Right hindlimb (tissue), 1 donor: ENCODE results near the gene FIGNL2.
"Not testable (repeated sequence)": the region's sequence is repeated elsewhere in the genome, so short reads cannot be mapped to it uniquely, and the experiment has no call there.

Experiments used
- DNase-seq: peaks from one replicate; pipeline ENCODE4 v3.0.0-alpha.2; 2018

Gene FIGNL2, protein sequence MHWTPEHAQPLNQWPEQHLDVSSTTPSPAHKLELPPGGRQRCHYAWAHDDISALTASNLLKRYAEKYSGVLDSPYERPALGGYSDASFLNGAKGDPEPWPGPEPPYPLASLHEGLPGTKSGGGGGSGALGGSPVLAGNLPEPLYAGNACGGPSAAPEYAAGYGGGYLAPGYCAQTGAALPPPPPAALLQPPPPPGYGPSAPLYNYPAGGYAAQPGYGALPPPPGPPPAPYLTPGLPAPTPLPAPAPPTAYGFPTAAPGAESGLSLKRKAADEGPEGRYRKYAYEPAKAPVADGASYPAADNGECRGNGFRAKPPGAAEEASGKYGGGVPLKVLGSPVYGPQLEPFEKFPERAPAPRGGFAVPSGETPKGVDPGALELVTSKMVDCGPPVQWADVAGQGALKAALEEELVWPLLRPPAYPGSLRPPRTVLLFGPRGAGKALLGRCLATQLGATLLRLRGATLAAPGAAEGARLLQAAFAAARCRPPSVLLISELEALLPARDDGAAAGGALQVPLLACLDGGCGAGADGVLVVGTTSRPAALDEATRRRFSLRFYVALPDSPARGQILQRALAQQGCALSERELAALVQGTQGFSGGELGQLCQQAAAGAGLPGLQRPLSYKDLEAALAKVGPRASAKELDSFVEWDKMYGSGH

GRCh38 chr12:51848326-51848727 is at the start of gene FIGNL2:
FIGNL2 (minus strand) TSS chr12:51848718; CDS start chr12:51822413, 26,305 bp downstream.
- DNase-seq: no peak

DNA sequence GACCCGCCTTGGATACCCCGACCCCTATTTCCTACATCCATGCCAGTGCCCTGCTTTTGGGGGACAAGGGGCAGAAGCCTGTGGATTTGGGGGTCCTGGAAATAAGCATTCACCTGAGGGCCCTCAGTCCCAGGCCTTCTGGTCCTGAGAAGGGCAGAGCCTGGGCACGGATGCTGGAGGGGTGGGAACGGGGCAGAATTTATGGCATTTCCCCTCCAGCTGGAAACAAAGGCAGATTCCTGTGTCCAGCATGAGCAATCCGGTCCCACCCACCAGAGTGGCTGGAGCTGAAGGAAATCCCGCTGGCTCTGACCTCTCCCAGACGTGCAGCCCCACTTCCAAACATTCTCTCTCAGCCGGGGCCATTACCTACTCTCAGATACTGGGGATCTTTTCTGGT is 48.7 kb upstream of the FIGNL2 start:
- peak; percentile 24 for DNase-seq

GRCh38 chr12:51896236-51896635 is 47.7 kb upstream of the FIGNL2 start:
- peak; percentile 19 for DNase-seq

DNA sequence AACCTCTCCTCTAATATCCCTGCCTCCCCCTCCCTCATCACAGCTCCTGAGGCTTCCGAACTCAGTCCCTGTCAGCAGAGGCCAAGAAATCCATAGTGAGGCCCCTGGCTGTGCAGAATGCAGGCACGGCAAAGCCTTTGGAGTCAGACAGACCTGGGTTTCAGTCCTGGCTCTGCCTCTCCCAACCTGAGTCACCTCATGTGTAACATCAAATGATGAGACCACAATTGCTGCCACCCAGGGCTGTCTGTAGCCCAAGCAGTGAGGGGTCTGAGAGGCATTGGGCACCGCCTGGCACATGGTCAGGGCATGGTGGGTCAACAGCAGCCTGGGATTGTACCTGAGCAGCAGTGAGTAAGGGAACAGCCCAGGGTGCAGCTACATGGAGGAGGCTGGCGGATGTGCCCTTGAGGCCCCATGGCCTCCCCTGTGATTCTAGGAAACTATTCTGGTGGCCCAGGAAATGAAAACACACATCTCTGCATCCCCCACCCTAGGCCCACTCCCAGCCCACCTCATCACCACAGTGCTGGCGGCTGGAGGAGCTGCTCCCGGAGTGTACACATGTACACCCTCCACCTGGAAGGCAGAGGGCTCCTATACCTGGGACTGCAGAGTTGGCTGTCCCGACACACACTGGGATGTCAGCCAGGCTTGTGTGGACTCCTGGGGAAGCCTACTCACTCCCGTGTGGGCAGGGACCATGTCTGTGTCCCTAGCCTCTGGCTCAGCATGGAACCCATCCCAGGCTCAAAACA is 47.0 kb upstream of the FIGNL2 start:
- DNase-seq: no peak

DNA sequence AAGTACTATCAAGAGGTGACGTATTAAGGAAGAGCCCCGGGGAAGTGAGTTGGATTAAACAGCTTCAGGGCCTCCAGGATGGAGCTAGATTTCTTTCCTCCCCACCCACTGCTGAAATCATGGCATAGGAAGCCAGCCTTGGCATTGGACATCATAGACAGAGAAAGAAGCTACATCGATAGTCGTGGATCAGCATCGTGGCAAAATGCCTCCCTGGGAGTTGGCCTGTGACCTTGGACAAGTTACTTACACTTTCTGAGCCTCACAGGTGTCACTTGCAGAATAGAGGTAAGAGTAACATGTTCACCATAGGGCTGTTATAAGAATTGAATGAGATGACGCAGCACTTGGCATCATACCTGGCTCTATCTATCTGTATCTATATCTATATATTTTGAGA is 45.3 kb upstream of the FIGNL2 start:
- DNase-seq: no peak

DNA sequence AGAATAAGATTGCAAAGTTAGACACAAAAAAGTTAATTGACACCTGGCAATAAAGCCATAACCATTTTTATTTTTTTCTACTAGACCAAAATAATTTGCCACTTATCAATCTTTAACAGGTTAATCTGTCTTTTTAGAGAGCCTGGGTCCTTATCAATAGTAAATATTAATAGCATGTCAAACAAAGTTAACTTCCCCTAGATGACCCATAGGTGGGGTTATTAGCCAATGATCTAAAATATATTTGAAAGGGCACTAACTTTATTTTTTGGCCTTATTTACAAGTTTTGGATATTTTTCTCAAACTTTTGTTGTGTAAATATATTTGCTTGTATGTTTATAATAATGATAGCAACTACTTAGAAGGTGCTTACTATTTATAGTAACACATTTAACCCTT is 43.3 kb upstream of the FIGNL2 start:
- no peak for DNase-seq

- DNase-seq: no peak
Observed at GRCh38 chr12:51890511-51891171, 42.1 kb upstream of the FIGNL2 start.

- DNase-seq: no peak
Observed at GRCh38 chr12:51890133-51890464, 41.6 kb upstream of the FIGNL2 start.

DNA sequence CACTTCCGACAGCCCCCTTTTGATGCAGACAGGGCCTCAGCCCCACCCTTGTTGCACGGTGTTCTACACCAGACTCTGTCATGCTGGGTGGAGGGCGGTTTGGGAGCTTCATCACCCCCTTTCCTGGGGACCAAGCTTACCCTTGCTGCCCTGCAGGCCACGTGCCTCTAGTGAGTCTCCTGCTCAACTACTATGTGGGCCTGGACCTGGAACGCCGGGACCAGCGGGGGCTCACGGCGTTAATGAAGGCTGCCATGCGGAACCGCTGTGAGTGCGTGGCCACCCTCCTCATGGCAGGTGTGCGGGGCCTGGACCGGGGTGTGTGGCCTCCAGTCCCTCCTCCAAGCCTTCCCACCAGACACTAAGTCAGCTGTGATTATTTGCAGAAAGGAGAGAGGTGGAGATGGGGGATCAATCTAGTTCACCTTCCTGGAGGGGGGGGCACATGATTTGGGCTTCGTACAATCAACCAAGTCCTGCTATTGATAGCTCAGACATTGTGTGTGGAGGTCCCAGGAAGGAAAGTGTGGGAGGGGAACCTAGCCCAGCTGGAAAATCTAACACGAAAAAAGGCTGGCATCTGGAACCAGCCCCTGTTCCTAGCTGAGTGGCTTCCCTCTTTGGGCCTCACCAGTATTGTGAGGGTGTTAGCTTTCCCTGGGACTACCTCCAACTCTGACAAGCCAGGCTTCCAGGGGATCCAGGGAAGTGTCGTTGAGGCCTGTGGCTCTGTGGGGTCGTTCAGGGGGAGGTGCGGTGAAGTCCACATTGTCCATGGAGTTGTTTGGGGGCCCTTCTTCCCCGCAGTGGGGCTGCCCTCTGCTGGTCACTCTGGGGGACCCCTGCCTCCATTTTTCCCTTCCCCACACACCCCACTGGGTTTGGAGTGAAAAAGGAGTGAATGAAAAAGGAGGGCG is 41.0 kb upstream of the FIGNL2 start:
- peak; percentile 36 for DNase-seq

DNA sequence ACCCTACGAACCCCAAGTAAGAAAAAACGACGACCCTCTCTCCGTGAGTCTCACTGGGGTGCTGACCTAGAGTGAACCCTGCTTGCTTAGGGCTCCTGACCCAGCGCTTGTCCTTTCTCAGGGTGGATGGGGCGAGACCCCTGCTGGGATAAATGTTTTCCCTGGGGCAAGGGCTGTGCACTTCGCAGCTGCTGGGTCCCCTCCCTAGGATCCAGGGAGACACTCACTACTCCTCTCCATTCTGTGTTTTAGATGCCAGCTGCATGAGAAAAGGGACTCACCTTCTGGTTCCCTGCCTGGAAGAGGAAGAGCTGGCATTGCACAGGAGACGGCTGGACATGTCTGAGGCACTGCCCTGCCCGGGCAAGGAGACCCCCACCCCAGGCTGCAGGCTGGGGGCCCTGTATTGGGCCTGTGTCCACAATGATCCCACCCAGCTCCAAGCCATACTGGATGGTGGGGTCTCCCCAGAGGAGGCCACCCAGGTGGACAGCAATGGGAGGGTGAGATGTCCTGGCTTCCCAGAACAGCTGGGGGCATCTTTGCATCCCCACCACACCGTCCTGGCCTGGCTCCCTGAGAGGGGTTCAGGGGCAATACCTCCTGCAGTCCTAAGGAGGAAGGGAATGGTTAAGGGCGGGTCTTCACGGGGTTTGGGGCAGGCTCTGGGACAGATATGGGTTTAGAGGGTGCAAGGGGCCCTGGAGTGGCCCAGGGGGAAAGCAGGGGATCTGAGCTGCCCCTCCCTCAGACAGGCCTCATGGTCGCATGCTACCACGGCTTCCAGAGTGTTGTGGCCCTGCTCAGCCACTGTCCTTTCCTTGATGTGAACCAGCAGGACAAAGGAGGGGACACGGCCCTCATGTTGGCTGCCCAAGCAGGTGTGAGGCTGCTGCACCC is 40.0 kb upstream of the FIGNL2 start:
- peak; percentile 18 for DNase-seq

GRCh38 chr12:51887476-51888315 is 39.2 kb upstream of the FIGNL2 start, which contains the start of gene ANKRD33:
ANKRD33 (plus strand) TSS chr12:51888103; CDS start chr12:51888187, 84 bp downstream.
- DNase-seq: peak; percentile 44

DNA sequence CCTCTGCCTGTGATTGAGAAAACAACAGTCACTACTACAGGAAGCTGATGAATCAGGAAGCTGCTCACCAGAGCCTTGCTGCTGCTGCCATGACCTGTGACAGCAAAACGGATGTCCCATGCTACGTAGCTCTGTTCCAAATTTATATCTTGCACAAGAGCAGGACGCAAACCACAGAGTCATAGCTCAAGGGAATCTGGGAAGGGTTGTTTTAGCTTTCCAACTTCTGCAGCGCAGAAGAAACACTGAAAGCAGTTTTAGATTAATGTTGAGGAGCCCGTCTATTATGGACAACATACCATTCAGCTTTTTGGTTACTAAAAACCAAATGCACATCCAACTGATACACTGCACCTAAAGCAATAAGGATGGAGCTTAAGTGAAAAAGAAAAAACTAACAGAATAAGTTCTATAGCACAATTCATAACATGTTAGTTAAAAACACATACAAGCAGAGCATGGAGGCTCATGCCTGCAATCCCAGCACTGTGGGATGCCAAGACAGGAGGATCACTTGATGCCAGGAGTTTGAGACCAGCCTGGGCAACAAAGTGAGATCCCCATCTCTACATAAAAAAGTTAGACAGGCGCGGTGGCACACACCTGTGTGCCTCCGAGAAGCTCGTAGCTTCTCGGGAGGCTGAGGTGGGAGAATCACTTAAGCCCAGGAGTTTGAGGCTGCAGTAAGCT is 37.6 kb upstream of the FIGNL2 start:
- DNase-seq: peak; percentile 77

GRCh38 chr12:51885294-51886020 is 36.9 kb upstream of the FIGNL2 start:
- not testable (repeated sequence) for DNase-seq

GRCh38 chr12:51884676-51885229 is 36.2 kb upstream of the FIGNL2 start:
- DNase-seq: no peak

- no peak for DNase-seq
Observed at GRCh38 chr12:51883998-51884675, 35.6 kb upstream of the FIGNL2 start.

GRCh38 chr12:51883295-51883694 is 34.8 kb upstream of the FIGNL2 start:
- no peak for DNase-seq

GRCh38 chr12:51879102-51879501 is 30.6 kb upstream of the FIGNL2 start:
- no peak for DNase-seq

DNA sequence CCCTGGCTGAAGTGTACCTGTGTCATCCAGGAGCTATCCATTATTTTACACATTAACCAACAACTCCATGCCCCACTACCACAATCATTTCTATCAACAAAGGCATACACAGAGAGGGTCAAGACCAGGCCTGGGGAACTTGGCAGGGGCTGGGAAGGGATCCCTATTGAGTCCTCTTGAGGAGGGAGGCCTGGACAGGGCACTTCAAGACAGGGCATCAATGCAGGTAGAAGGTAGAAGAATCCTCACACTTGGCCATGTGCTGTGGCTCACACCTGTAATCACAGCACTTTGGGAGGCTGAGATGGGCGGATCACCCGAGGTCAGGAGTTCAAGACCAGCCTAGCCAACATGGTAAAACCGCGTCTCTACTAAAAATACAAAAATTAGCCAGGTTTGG is 26.0 kb upstream of the FIGNL2 start:
- no peak for DNase-seq
